NT2/D1 (cell line): Measurements from ENCODE around the gene PRR7.

Experiments
- SUZ12 ChIP-seq: IDR thresholded peaks from 2 replicates; pipeline ENCODE4 v1.6.1; 2011; ENCODE audit not compliant: insufficient read length, insufficient read depth; ENCODE audit errors: extremely low read depth
- YY1 ChIP-seq: IDR thresholded peaks from 2 replicates; pipeline ENCODE4 v1.6.1; 2011; ENCODE audit not compliant: insufficient read length, insufficient read depth

- TF ChIP-seq YY1 (no peak), SUZ12 (no peak)
Observed at GRCh38 chr5:177454397-177455035, 7.9 kb downstream of the PRR7 start.
